HG03520 (cell line): ENCODE data around the gene AGMAT.

Source experiments
- ATAC-seq: cut with Tn5 transposase; IDR thresholded peaks from one replicate; pipeline ENCODE4 v1.9.1; 2021; ENCODE audit warnings: mild to moderate bottlenecking, moderate library complexity; ENCODE audit not compliant: unreplicated experiment

The AGMAT gene, protein sequence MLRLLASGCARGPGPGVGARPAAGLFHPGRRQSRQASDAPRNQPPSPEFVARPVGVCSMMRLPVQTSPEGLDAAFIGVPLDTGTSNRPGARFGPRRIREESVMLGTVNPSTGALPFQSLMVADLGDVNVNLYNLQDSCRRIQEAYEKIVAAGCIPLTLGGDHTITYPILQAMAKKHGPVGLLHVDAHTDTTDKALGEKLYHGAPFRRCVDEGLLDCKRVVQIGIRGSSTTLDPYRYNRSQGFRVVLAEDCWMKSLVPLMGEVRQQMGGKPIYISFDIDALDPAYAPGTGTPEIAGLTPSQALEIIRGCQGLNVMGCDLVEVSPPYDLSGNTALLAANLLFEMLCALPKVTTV

DNA sequence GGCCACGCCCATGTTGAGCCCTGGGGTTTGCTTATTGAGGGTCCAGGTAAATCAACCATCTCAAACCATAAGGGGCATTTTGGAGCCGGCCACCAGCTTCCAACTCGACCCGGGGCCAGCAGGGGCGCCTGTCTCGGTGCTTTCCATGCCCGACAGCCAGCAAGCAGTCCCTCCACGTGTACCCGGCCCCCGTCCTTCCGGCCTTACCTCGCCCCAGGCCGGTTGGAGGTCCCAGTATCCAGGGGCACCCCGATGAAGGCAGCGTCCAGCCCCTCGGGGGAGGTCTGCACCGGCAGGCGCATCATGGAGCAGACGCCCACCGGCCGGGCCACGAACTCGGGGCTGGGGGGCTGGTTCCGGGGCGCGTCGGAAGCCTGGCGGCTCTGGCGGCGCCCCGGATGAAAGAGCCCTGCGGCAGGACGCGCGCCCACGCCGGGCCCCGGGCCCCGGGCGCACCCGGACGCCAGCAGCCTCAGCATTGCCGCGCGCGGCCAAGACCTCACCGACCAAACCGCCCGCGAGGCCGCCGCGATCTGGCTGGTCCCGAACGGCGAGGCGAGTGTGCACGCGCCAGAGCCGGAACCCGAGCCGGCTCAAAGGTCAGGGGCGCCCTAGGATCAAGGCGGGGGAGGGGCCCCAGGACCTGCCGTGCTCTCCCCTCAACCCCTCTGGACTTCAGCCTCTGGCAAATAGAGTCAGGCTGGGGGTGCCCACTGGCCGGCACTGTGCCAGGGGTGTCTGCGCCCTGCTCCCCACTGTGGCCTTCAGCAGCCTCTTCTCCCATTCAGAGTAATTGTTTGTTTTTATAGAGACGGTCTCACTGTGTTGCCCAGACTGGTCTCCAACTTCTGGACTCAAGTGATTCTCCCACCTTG is at the start of gene AGMAT:
AGMAT (minus strand) TSS at position 563 of the 875 bp plus-strand sequence; CDS start at position 479, 84 bp downstream.
- no peak for ATAC-seq

DNA sequence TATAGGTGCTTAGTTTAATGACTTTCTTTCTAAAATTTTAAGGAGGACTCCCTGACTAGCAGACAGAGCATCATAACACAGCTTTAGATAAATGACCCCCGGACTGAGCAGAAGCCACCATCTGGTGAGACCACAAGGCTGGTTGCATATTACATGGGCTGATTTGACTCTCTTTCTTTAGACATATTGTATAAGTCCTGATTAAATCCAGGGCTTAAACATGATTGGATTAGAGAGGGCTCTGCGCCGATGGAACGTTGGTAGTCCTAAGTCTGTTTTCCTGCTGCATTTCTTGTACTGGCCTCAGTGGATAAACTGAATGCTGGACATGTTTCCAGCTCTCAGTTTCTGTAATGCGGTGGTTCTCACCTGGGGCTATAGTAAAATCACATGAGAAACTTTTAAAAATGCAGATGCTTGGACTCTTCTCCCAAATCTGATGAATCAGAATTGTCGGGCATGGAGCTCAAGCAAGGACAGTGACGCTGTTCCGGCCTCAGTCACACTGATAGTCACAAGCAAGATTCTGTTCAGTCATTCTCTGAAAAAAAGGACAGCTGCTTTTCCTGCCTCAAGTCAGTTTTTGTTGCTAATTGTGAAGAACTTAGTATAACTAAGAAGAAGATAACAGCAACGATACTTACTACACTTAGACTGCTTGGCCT is 49.0 kb upstream of the AGMAT start:
- ATAC-seq: no peak

DNA sequence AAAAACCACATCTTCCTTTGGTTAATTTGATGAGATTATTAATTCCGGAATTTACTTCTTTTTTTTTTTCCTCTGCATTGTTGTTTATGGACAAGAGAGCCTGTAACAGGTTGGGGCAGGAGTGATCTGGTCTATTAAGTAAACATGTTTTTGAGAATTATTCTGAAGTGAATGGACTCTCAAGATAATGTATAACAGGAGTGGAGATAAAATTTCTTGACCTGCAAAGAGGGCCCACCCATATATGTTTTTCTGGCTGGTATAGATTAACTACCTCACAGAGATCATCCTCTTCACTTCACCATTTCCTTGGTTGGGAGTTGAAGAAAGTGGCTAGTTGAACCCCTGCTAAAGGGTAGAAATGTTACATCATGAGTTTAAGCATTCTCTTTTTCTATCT is 43.2 kb upstream of the AGMAT start:
- no peak for ATAC-seq

DNA sequence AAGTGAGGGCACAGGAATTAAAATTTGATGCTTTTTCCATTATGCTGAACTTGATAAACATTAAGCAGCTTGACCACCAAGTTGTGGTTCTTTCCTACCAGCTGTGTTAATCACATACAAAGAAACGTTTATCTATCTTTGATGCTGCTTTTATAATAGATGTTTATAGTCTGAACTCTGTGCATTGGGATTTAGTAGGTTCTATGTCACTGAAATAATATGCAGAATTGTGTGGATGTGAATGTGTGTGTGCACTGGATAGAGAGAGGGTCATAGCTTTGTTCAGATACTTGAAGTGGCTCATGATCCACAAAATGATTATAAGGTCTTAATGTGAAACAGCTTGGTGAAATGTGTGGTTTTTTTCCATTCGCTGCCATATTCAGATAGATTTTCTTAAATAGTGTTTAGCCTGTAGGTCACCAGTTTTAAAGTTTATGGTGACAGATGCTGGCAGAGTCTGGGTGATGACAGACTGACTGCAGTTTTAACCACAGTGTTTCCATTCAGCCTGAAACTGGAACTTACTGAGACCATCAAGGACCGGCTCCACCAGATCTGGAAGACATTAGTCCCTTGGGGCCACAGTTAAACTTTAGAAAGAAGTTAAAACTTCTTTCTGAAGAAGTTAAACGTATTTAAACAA is 42.6 kb upstream of the AGMAT start:
- ATAC-seq: no peak

DNA sequence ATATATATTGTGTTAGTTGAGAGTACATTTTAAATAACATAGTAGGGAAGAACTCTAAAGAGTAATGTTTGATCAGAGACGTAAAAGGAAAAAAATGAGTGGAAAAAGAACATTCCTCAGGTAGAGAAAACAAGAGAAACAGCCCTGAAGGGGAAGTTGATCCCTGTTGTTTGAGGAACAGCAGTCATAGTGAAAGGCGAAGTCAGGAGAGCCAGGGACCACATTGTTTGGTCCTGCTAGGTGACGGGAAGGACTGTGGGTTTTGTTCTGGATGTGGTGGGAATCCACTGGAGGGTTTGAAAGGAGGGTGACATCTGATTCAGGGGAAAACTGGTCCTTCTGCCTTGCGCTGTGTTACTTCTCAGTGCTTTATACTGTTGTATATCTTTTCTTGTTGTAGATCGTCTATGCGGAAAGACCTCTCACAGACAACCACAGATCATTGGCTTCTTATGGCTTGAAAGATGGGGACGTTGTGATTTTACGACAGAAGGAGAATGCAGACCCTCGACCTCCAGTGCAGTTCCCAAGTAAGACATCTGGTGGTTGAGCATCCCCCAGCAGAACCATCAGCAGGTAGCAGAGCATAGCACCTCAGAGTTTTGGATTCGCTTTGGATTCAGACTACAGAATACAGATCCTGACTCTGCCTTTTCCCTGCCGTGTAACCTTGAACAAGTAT is 41.6 kb upstream of the AGMAT start:
- ATAC-seq: no peak

DNA sequence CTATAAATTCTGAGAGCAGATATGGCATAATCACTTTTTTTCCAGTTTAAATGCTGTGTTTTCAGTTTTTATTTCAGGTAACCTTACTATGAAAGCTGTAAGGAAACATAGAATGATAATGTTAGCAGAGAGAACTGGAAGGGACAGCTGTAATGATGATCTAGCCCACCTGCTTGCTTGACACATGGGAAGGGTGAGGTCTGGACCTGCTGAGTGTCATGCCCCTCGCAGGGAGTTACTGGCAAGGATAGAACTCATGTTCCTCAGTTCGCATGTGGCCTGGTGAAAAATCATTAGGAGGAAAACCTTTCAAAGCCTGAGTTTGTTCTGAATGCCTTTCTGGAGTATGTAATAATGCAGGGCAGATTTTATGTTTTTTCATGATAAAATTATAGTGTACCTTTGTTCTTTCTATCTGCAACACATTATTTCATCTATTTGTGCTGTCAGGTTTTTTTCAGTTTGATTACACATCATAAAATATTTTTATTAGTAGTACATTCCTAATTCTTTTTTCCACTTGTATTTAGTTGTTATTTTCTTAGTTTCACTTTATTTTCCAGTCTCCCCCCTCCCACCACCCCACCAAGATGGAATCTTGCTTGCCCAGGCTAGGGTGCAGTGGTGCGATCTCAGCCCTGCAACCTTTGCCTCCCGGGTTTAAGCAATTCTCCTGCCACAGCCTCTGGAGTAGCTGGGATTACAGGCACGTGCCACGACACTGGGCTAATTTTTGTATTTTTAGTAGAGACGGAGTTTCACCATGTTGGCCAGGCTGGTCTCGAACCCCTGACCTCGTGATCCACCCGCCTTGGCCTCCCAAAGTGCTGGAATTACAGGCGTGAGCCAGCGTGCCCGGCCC is 40.4 kb upstream of the AGMAT start:
- ATAC-seq: no peak

DNA sequence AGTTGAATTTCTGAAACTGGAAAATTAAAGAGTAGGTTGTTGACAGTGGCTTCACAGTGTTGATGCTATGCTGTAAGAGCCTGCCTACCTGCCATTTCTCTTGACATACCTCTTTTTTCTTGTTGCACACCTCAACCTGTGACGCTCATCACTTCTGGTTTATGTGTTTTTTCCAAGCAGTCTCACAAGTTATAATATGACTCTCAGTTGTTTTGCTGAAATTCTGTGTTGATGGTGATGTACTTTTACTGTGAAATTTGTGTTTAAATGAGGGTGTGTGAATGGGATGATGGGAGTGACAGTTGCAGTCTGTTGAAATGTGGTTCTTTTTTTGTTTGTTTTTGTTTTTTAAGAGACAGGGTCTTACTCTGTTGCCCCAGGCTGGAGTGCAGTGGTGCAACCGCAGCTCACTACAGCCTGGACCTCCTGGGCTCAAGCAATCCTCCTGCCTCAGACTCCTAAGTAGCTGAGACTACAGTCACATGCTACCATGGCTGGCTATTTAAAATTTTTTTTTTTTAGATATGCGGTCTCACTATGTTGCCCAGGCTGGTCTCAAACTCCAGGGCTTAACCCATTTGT is 39.4 kb upstream of the AGMAT start:
- ATAC-seq: no peak

DNA sequence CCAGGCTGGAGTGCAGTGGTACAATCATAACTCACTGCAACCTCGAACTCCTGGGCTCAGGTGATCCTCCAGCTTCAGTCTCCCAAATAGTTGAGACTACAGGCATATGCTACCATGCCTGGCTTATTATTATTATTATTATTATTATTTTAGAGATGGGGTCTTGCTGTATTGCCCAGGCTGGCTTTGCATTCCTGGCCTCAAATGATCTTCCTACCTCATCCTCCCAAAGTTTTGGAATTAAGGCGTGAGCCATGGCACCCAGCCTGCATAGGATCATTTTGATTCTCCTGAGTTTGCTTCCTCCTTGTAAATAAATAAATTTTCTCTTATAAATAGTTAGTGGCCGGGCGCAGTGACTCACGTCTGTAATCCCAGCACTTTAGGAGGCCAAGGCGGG is 38.6 kb upstream of the AGMAT start:
- no peak for ATAC-seq

DNA sequence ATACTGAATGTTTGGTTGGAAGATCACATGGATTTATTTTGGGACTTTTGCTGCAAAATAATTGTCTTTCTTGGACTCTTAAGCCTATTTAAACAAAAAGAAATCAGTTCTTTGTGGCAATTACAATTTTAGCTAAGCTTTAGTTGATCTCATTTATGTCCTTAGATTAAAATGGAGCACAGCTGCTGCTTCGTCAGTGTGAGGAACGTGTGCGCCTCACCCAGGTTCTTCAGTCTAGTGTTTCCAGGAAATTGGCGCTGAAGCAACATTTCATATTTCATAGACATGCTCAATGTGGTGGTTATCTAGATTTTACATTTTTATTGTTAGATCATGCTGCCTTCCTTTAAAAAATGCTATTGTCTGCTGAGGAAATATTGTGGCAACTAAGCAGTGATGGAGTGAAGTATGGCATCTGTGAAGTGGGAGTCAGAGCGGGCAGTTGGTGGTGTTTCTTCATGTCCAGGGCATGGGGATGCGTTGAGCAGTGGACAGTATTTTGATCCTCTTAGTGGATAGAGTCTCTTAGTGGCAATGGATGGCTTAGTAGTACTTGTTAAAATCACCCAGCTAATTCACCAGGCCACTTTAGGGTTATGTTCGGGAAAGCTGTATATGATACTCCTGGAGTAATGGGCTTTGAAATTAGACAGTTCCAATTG is 38.0 kb upstream of the AGMAT start:
- ATAC-seq: no peak

DNA sequence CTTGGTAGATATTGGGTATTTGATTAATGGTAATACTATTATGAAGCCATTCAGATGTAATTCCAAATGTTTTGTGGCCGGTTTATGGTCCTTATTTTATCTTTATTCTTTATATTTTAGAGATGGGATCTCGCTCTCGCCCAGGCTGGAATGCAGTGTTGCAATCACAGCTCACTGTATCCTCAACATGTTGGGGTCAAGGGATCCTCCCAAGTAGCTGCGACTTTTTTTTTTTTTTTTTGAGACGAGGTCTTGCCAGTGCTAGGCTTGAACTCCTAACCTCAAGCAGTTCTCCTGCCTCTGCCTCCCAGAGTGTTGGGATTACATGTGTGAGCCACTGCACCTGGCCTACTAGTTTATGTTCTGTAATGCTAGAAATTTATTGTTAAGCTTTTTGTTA is 37.1 kb upstream of the AGMAT start:
- ATAC-seq: no peak

DNA sequence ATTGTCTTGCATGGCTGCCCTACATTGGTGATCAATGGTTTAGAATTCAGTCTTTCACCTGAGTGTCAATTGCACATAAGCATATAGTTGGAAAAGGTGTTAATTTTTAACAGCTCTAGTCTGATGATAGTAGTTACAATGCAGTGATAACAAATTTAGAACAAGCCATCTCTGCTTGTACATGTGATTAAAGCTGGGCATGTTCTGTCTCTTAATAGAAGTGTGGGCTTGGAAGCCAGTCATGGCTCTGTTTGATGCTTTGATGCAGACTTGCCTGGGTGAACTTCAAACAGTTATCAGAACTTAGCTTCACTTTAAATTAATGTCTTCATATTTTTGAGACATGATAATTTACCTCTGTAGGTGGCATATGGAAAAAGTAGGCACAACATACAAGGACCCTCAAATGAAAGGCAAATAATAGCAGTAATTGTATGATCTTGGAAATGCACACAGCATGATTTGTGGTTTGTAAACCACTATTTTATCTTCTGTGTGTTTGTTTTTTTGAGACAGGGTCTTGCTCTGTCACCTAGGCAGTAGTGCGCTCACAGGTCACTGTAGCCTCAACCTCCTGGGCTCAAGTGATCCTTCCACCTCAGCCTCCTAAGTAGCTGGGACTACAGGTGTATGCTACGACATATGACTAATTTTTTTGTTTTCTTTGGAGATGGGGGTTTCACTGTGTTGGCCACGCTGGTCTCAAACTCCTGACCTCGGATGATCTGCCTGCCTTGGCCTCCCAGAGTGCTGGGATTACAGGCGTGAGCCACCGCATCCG is 36.2 kb upstream of the AGMAT start:
- ATAC-seq: no peak

DNA sequence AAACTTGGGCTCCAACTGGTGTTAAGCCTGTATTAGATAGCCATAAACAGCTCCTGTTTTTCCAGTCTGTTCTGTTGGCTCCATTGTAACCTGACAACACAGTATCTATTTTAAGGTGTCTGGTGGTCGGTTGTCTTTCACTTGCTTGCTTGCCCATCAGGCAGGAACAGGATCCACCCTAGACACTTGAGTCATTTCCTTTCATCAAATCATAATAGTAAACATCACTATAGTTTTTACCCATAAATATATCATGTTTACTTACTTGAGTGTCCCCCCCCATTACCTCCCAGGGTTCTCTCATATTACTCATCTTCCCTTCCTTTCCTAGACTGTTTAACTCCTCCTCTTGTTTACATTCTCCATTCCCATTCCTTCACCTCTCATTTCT is 35.3 kb upstream of the AGMAT start:
- ATAC-seq: no peak

DNA sequence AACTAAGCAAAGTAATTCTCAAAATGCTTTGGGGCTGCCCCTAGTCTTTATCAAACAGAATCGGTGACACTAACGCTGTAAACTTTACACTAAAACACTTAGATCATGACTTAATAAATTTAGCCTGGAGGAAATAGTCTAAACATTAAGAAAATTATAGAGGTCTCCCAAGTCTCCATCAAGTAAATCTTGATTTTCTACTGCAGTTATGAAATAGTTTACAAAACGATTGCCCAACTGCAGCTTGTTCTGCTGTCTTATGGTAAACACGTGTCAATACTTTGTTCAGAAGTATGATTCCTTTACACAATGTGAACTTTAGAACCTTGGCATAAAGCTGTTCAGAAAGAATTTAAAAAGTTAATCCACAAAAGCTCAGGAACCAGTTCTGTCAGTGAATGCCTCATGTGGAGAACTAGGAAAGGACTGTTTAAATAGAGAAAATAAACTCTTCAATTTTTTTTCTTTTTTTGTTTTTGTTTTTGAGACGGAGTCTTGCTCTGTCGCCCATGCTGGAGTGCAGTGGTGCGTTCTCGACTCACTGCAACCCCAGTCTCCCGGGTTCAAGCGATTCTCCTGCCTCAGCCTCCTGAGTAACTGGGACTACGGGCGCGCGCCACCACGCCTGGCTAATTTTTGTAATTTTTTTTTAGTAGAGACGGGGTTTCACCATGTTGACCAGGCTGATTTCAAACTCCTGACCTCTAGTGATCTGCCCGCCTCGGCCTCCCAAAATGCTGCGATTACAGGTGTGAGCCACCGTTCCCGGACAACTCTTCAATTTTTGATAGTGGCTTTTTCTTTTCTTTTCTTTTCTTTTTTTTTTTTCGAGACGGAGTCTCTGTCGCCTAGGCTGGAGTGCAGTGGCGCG is 34.0 kb upstream of the AGMAT start:
- no peak for ATAC-seq

DNA sequence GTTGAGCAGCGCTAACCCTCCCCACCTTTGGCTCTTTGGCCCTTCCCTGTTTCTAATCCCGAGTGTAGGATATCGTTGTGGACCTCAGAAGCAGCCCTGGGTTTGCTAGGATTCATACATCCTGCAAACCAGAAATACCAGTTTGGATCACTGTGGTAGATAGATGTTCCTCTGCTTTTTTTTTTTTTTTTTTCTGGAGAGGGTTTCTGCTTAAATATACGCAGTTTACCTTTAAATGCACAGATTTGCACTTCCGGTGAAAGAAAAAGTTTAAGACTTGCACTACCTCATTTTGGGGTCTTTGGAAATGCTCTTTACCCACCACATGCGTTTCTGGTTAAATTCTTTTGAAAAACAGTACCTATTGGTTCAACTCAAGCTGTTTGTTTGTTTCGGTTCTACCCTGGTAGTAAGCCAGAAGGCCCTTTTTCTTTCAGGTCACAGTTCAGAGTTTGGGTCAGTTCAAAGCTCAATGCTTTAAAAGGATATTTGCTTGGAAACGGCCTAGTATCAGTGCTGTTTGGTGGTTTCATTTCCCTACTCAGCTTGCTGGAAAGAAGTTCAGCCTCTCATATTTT is 33.3 kb upstream of the AGMAT start:
- peak; percentile 32 for ATAC-seq

DNA sequence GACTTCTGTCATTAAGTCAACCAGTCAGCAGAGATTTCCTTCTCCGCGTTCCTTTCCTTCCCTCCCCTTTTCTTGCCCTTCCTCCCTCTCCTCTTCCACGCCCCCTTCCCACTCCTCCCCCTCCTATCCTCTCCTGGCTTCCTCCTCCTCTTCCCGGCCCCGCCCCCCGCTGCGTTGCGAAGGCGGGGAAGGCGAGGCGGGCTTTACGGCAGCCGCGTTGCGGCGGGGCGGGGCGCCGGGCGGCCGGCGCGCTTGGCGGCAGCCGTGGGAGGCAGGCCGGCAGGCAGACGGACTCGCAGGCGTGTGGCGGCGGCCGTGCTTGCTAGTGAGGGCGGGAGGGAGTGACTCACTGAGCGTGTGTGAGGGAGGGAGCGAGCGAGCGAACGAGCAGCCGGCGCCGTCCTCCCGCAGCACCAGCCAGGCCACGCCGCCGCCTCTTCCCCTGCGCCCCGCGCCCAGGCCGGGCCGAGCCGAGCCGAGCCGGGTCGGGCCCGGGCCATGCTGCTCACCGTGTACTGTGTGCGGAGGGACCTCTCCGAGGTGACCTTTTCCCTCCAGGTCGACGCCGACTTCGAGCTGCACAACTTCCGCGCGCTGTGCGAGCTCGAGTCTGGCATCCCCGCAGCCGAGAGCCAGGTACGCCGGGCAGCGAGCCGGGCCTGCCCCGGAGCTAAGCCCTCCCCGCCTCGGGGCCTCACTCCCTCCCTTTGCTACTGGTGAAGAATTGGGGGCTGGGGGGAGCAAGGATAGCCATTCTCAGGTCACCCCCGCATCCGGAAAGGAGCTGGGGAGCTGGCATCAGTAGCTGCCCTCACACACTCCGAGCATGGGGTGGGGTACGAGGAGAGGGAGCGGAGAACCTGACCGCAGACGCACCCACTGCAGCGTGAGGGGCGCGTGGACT is 32.6 kb upstream of the AGMAT start, which contains the start of gene DDI2:
DDI2 (plus strand) TSS at position 286 of the 904 bp plus-strand sequence; CDS start at position 499, 213 bp downstream.
- peak; percentile 70 for ATAC-seq
